Epithelial cell of prostate (primary cell): ENCODE data around the gene PLK2.

Source experiments
- DNase-seq: peaks from one replicate; pipeline ENCODE4 v3.0.0-alpha.2; 2011; ENCODE audit warnings: low read depth, low spot score
- H3K27ac ChIP-seq: fragments of 450-650 bp; 2 replicates; pipeline ENCODE4 v1.5.1; 2017; ENCODE audit warnings: mild to moderate bottlenecking

The PLK2 gene

GRCh38 chr5:58481828-58482227, 21.9 kb upstream of the PLK2 start:
- H3K27ac ChIP-seq = no peak overlapping the region
- DNase-seq = no peak

- no peak for DNase-seq
- no peak overlapping the region for H3K27ac ChIP-seq
Measured at GRCh38 chr5:58481066-58481676, 21.3 kb upstream of the PLK2 start.

GRCh38 chr5:58477760-58478376, 18.0 kb upstream of the PLK2 start:
- no peak for DNase-seq
- H3K27ac ChIP-seq = no peak overlapping the region

- no peak for DNase-seq
- H3K27ac ChIP-seq = no peak overlapping the region
Measured at GRCh38 chr5:58475404-58475803, 15.5 kb upstream of the PLK2 start.

GRCh38 chr5:58469896-58470295, 10.0 kb upstream of the PLK2 start:
- no peak for DNase-seq

GRCh38 chr5:58466939-58467338, 7.1 kb upstream of the PLK2 start:
- no peak overlapping the region for H3K27ac ChIP-seq
- DNase-seq = no peak

More at GRCh38 chr5:58469896-58470295, 10.0 kb upstream of the PLK2 start:
- H3K27ac ChIP-seq = no peak overlapping the region

GRCh38 chr5:58462623-58463230, 2.8 kb upstream of the PLK2 start:
- H3K27ac ChIP-seq = peak overlapping the region; percentile 91
- no peak for DNase-seq

- DNase-seq = no peak
- H3K27ac ChIP-seq = peak overlapping the region; percentile 91
Measured at GRCh38 chr5:58462154-58462553, 2.3 kb upstream of the PLK2 start.

GRCh38 chr5:58460732-58461286, 923 bp upstream of the PLK2 start:
- H3K27ac ChIP-seq = peak overlapping the region; percentile 91
- DNase-seq = no peak

- no peak for DNase-seq
- H3K27ac ChIP-seq = peak overlapping the region; percentile 91
Measured at GRCh38 chr5:58459146-58460001, 512 bp downstream of the PLK2 start.

GRCh38 chr5:58458743-58459145, 1.1 kb downstream of the PLK2 start:
- H3K27ac ChIP-seq = peak overlapping the region; percentile 91
- no peak for DNase-seq

GRCh38 chr5:58458141-58458742, 1.6 kb downstream of the PLK2 start:
- no peak for DNase-seq
- H3K27ac ChIP-seq = peak overlapping the region; percentile 91

GRCh38 chr5:58457050-58457449, 2.8 kb downstream of the PLK2 start:
- DNase-seq = no peak
- H3K27ac ChIP-seq = peak overlapping the region; percentile 91

- no peak for DNase-seq
- peak overlapping the region; percentile 91 for H3K27ac ChIP-seq
Measured at GRCh38 chr5:58456486-58456885, 3.4 kb downstream of the PLK2 start.

GRCh38 chr5:58456026-58456425, 3.9 kb downstream of the PLK2 start:
- DNase-seq = no peak
- peak overlapping the region; percentile 91 for H3K27ac ChIP-seq

- no peak for DNase-seq
- H3K27ac ChIP-seq = peak overlapping the region; percentile 91
Measured at GRCh38 chr5:58455480-58455879, 4.4 kb downstream of the PLK2 start.

- peak overlapping the region; percentile 91 for H3K27ac ChIP-seq
- DNase-seq = no peak
Measured at GRCh38 chr5:58455066-58455465, 4.8 kb downstream of the PLK2 start.

- DNase-seq = no peak
- H3K27ac ChIP-seq = peak overlapping the region; percentile 91
Measured at GRCh38 chr5:58454025-58454424, 5.9 kb downstream of the PLK2 start.

GRCh38 chr5:58453306-58453705, 6.6 kb downstream of the PLK2 start:
- H3K27ac ChIP-seq = peak overlapping the region; percentile 91
- DNase-seq = no peak
